Measurements from ENCODE around the gene CFAP410. TPM values are rescaled to one million over a fixed set of nuclear protein-coding genes. Genes with fewer than 3 reads are reported as not detected.

The CFAP410 gene
- total and polyA plus RNA-seq, 2 of the 13 experiments (the other 11 are each of a cell fraction or from before 2014, with no cell fraction given): 8.0 to 20.1 TPM

DNA sequence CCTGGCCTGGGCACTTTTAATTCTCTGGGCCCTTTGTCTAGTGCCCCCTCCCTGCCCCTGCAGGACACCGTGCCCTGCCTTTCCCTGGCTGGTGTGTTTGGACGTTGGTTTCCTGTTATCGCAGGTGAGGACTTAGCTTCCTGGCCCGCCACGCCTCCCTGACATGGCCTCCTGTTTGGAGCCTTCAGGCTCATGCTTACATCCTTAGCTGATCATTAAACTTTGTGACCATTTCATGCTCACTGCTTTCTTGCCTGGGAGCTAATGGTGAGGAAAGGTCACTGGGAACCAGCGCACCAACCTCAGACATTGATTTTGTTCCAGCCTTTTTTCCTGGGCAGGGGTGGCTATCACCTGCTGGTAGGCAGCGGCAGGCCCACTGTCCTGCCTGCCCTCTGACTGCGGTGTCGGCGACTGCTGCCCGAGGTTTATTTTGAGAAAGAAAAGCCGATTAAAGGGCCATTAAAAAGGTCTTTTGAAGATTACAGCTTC is 35.7 kb downstream of the CFAP410 start (continued):
- TF ChIP-seq SNRNP70 (IDR thresholded peaks at IDR 0.05; ENCODE audit: low read depth, low read length) (no peak), PAF1 (CRISPR knock-in tag; IDR thresholded peaks at IDR 0.05) (no peak), ASH2L (IDR thresholded peaks at IDR 0.05; ENCODE audit: insufficient read length, low read depth, low read length) (no peak), ZNF703 (CRISPR knock-in tag; IDR thresholded peaks at IDR 0.05; ENCODE audit: borderline replicate concordance) (no peak), ARNT (IDR thresholded peaks at IDR 0.05) (no peak), HMGA1 (CRISPR knock-in tag; conservative IDR thresholded peaks at IDR 0.05) (no peak), DPF2 (CRISPR knock-in tag; IDR thresholded peaks at IDR 0.05; ENCODE audit: borderline replicate concordance, low read depth) (peak; percentile 73; the same call in 1 of the 2 replicates), AGO2 (optimal IDR thresholded peaks at IDR 0.05; ENCODE audit: low read depth, low read length) (no peak), ZNF792 (CRISPR knock-in tag; IDR thresholded peaks at IDR 0.05) (peak; percentile 95), SAFB2 (CRISPR knock-in tag; IDR thresholded peaks at IDR 0.05; ENCODE audit: borderline replicate concordance, low read depth) (no peak), ELF4 (CRISPR knock-in tag; IDR thresholded peaks at IDR 0.05; ENCODE audit: borderline replicate concordance) (no peak), ZNF678 (CRISPR knock-in tag; IDR thresholded peaks at IDR 0.05) (no peak), FOXA3 (CRISPR knock-in tag; IDR thresholded peaks at IDR 0.05) (peak; percentile 35; the same call in 1 of the 2 replicates), ZNF496 (CRISPR knock-in tag; IDR thresholded peaks at IDR 0.05; ENCODE audit: insufficient replicate concordance) (no peak), ZNF567 (CRISPR knock-in tag; IDR thresholded peaks at IDR 0.05; ENCODE audit: borderline replicate concordance) (no peak), ZNF607 (CRISPR knock-in tag; IDR thresholded peaks at IDR 0.05; ENCODE audit: borderline replicate concordance) (no peak), ATAD3A (CRISPR knock-in tag; IDR thresholded peaks at IDR 0.05) (no peak), ZNF781 (CRISPR knock-in tag; IDR thresholded peaks at IDR 0.05; ENCODE audit: borderline replicate concordance, not compliant biosample characterization) (no peak)
- TF ChIP-seq, protein P1, sequence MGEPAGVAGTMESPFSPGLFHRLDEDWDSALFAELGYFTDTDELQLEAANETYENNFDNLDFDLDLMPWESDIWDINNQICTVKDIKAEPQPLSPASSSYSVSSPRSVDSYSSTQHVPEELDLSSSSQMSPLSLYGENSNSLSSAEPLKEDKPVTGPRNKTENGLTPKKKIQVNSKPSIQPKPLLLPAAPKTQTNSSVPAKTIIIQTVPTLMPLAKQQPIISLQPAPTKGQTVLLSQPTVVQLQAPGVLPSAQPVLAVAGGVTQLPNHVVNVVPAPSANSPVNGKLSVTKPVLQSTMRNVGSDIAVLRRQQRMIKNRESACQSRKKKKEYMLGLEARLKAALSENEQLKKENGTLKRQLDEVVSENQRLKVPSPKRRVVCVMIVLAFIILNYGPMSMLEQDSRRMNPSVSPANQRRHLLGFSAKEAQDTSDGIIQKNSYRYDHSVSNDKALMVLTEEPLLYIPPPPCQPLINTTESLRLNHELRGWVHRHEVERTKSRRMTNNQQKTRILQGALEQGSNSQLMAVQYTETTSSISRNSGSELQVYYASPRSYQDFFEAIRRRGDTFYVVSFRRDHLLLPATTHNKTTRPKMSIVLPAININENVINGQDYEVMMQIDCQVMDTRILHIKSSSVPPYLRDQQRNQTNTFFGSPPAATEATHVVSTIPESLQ (CRISPR knock-in tag; conservative IDR thresholded peaks at IDR 0.05): no peak
- TF ChIP-seq, protein P2, sequence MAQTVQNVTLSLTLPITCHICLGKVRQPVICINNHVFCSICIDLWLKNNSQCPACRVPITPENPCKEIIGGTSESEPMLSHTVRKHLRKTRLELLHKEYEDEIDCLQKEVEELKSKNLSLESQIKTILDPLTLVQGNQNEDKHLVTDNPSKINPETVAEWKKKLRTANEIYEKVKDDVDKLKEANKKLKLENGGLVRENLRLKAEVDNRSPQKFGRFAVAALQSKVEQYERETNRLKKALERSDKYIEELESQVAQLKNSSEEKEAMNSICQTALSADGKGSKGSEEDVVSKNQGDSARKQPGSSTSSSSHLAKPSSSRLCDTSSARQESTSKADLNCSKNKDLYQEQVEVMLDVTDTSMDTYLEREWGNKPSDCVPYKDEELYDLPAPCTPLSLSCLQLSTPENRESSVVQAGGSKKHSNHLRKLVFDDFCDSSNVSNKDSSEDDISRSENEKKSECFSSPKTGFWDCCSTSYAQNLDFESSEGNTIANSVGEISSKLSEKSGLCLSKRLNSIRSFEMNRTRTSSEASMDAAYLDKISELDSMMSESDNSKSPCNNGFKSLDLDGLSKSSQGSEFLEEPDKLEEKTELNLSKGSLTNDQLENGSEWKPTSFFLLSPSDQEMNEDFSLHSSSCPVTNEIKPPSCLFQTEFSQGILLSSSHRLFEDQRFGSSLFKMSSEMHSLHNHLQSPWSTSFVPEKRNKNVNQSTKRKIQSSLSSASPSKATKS (CRISPR knock-in tag; IDR thresholded peaks at IDR 0.05): no peak
- TF ChIP-seq, protein P3, sequence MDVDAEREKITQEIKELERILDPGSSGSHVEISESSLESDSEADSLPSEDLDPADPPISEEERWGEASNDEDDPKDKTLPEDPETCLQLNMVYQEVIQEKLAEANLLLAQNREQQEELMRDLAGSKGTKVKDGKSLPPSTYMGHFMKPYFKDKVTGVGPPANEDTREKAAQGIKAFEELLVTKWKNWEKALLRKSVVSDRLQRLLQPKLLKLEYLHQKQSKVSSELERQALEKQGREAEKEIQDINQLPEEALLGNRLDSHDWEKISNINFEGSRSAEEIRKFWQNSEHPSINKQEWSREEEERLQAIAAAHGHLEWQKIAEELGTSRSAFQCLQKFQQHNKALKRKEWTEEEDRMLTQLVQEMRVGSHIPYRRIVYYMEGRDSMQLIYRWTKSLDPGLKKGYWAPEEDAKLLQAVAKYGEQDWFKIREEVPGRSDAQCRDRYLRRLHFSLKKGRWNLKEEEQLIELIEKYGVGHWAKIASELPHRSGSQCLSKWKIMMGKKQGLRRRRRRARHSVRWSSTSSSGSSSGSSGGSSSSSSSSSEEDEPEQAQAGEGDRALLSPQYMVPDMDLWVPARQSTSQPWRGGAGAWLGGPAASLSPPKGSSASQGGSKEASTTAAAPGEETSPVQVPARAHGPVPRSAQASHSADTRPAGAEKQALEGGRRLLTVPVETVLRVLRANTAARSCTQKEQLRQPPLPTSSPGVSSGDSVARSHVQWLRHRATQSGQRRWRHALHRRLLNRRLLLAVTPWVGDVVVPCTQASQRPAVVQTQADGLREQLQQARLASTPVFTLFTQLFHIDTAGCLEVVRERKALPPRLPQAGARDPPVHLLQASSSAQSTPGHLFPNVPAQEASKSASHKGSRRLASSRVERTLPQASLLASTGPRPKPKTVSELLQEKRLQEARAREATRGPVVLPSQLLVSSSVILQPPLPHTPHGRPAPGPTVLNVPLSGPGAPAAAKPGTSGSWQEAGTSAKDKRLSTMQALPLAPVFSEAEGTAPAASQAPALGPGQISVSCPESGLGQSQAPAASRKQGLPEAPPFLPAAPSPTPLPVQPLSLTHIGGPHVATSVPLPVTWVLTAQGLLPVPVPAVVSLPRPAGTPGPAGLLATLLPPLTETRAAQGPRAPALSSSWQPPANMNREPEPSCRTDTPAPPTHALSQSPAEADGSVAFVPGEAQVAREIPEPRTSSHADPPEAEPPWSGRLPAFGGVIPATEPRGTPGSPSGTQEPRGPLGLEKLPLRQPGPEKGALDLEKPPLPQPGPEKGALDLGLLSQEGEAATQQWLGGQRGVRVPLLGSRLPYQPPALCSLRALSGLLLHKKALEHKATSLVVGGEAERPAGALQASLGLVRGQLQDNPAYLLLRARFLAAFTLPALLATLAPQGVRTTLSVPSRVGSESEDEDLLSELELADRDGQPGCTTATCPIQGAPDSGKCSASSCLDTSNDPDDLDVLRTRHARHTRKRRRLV (CRISPR knock-in tag; IDR thresholded peaks at IDR 0.05): no peak
- TF ChIP-seq, protein P4, sequence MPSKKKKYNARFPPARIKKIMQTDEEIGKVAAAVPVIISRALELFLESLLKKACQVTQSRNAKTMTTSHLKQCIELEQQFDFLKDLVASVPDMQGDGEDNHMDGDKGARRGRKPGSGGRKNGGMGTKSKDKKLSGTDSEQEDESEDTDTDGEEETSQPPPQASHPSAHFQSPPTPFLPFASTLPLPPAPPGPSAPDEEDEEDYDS (CRISPR knock-in tag; IDR thresholded peaks at IDR 0.05): peak; percentile 76
